Glutamatergic neuron (in vitro differentiated cells): ENCODE data around the gene FBLN2. TPM values are rescaled to one million over a fixed set of nuclear protein-coding genes. Genes with fewer than 3 reads are reported as not detected.

Experiments used
- DNase-seq: peaks from one replicate; pipeline ENCODE4 v3.0.0; 2022
- H3K27ac Mint-ChIP-seq: one replicate; pipeline ENCODE4 v1.8.0; 2020; ENCODE audit warnings: mild to moderate bottlenecking, mixed read lengths, inconsistent platforms; ENCODE audit not compliant: unreplicated experiment
- H3K27me3 Mint-ChIP-seq: one replicate; pipeline ENCODE4 v1.8.0; 2020; ENCODE audit warnings: mild to moderate bottlenecking, moderate library complexity, mixed read lengths, inconsistent platforms; ENCODE audit not compliant: unreplicated experiment
- H3K36me3 Mint-ChIP-seq: one replicate; pipeline ENCODE4 v1.8.0; 2020; ENCODE audit warnings: mild to moderate bottlenecking, mixed read lengths, inconsistent platforms; ENCODE audit not compliant: unreplicated experiment
- H3K4me1 Mint-ChIP-seq: one replicate; pipeline ENCODE4 v1.8.0; 2020; ENCODE audit warnings: mild to moderate bottlenecking, low read depth, mixed read lengths, inconsistent platforms; ENCODE audit not compliant: unreplicated experiment
- H3K4me3 Mint-ChIP-seq: one replicate; pipeline ENCODE4 v1.8.0; 2020; ENCODE audit warnings: mild to moderate bottlenecking, mixed read lengths, inconsistent platforms; ENCODE audit not compliant: unreplicated experiment
- H3K9me3 Mint-ChIP-seq: one replicate; pipeline ENCODE4 v1.8.0; 2020; ENCODE audit warnings: mild to moderate bottlenecking, moderate library complexity, mixed read lengths, inconsistent platforms; ENCODE audit not compliant: unreplicated experiment
- CTCF ChIP-seq: fragments of 200-600 bp; sonication (generic); IDR thresholded peaks from one replicate; pipeline ENCODE4 v1.5.0; 2021; ENCODE audit not compliant: partially characterized antibody, unreplicated experiment
- total RNA-seq: library from RNA; stranded (reverse); fragmentation: NEBNext Ultra II Directional; extraction: Animal tissue kit (Norgen Biotek cat#: 25700); gene quantifications from one replicate; pipeline ENCODE4 v1.2.1, GENCODE V29; 2021; ENCODE audit not compliant: unreplicated experiment

FBLN2 gene
- total RNA-seq, 1 donor from 2014 or later = 2.1 TPM

GRCh38 chr3:13565581-13566452, 16.9 kb downstream of the FBLN2 start:
- Mint-ChIP-seq H3K9me3 (no peaks in the 10 kb centered on the region), H3K4me3 (no peak overlapping the region), H3K36me3 (no peaks in the 10 kb centered on the region), H3K27ac (no peak overlapping the region), H3K4me1 (peaks cover 14% of the 10 kb centered on the region), H3K27me3 (peaks cover 22% of the 10 kb centered on the region)
- no peak for DNase-seq
- TF ChIP-seq CTCF = no peak

GRCh38 chr3:13566453-13566748, 17.5 kb downstream of the FBLN2 start:
- Mint-ChIP-seq H3K27ac (no peak overlapping the region), H3K4me3 (no peak overlapping the region), H3K27me3 (peaks cover 20% of the 10 kb centered on the region)

GRCh38 chr3:13566769-13567310, 17.9 kb downstream of the FBLN2 start:
- peaks cover 20% of the 10 kb centered on the region for H3K27me3 Mint-ChIP-seq
- no peak overlapping the region for H3K27ac Mint-ChIP-seq
- H3K4me3 Mint-ChIP-seq = no peak overlapping the region

More at GRCh38 chr3:13566453-13566748, 17.5 kb downstream of the FBLN2 start:
- DNase-seq = no peak
- Mint-ChIP-seq H3K36me3 (no peaks in the 10 kb centered on the region), H3K4me1 (peaks cover 14% of the 10 kb centered on the region), H3K9me3 (no peaks in the 10 kb centered on the region)
- TF ChIP-seq CTCF = no peak

GRCh38 chr3:13567684-13568514, 19.0 kb downstream of the FBLN2 start:
- H3K4me1 Mint-ChIP-seq = peaks cover 14% of the 10 kb centered on the region
- H3K4me3 Mint-ChIP-seq = no peak overlapping the region
- no peak for DNase-seq
- no peaks in the 10 kb centered on the region for H3K9me3 Mint-ChIP-seq
- H3K27me3 Mint-ChIP-seq = peaks cover 24% of the 10 kb centered on the region
- H3K27ac Mint-ChIP-seq = no peak overlapping the region
- H3K36me3 Mint-ChIP-seq = no peaks in the 10 kb centered on the region
- no peak for TF ChIP-seq CTCF

More at GRCh38 chr3:13566769-13567310, 17.9 kb downstream of the FBLN2 start:
- Mint-ChIP-seq H3K4me1 (peaks cover 14% of the 10 kb centered on the region), H3K9me3 (no peaks in the 10 kb centered on the region), H3K36me3 (no peaks in the 10 kb centered on the region)
- no peak for TF ChIP-seq CTCF
- no peak for DNase-seq
